ENCODE data around the gene SLC35E2B.
"Not testable (repeated sequence)": the region's sequence is repeated elsewhere in the genome, so short reads cannot be mapped to it uniquely, and the experiment has no call there.

The SLC35E2B gene

GRCh38 chr1:1724035-1724864 is 31.7 kb upstream of the SLC35E2B start, which contains the start of gene CDK11A:
CDK11A (minus strand) TSS chr1:1724357; CDS start chr1:1722818, 1,539 bp downstream.
- DNase-seq (ENCODE audit: low read depth), result peak; percentile 99
- TF ChIP-seq POLR2A (IDR thresholded peaks at IDR 0.05; ENCODE audit: extremely low read depth, insufficient read length), result peak; percentile 29
- TF ChIP-seq MAX (IDR thresholded peaks at IDR 0.05; ENCODE audit: low read depth, low read length), result peak; percentile 47
- TF ChIP-seq MYC (IDR thresholded peaks at IDR 0.05; ENCODE audit: low read depth, low read length), result peak; percentile 45; the same call in 1 of the 2 replicates

GRCh38 chr1:1721201-1721600 is 28.6 kb upstream of the SLC35E2B start:
- no peak for TF ChIP-seq CTCF (IDR thresholded peaks at IDR 0.05; ENCODE audit: low read depth, low read length)
- H3K4me3 ChIP-seq (ENCODE audit: low read depth, low read length), result no peak overlapping the region
- DNase-seq (ENCODE audit: low read depth), result no peak

More at GRCh38 chr1:1724035-1724864, 31.7 kb upstream of the SLC35E2B start, which contains the start of gene CDK11A:
- H3K4me3 ChIP-seq (ENCODE audit: low read depth, low read length), result peak within 1 kb of the TSS; percentile 63

GRCh38 chr1:1715109-1715883 is 22.7 kb upstream of the SLC35E2B start:
- not testable (repeated sequence) for DNase-seq (ENCODE audit: low read depth); H3K4me3 ChIP-seq (ENCODE audit: low read depth, low read length)

- not testable (repeated sequence) for DNase-seq (ENCODE audit: low read depth); H3K4me3 ChIP-seq (ENCODE audit: low read depth, low read length)
These were observed 15.3 kb upstream of the SLC35E2B start for GRCh38 chr1:1707897-1708296.

- not testable (repeated sequence) for DNase-seq (ENCODE audit: low read depth); H3K4me3 ChIP-seq (ENCODE audit: low read depth, low read length)
These were observed 14.6 kb upstream of the SLC35E2B start for GRCh38 chr1:1707241-1707640.

- not testable (repeated sequence) for H3K4me3 ChIP-seq (ENCODE audit: low read depth, low read length)
These were observed 13.0 kb upstream of the SLC35E2B start for GRCh38 chr1:1705623-1706022.

GRCh38 chr1:1704284-1704957 is 11.8 kb upstream of the SLC35E2B start:
- not testable (repeated sequence) for H3K4me3 ChIP-seq (ENCODE audit: low read depth, low read length); DNase-seq (ENCODE audit: low read depth)

More at GRCh38 chr1:1705623-1706022, 13.0 kb upstream of the SLC35E2B start:
- not testable (repeated sequence) for DNase-seq (ENCODE audit: low read depth)

GRCh38 chr1:1703796-1704195 is 11.2 kb upstream of the SLC35E2B start:
- no peak overlapping the region for H3K4me3 ChIP-seq (ENCODE audit: low read depth, low read length)
- TF ChIP-seq POLR2A (IDR thresholded peaks at IDR 0.05; ENCODE audit: extremely low read depth, insufficient read length), result no peak
- no peak for TF ChIP-seq MYC (IDR thresholded peaks at IDR 0.05; ENCODE audit: low read depth, low read length)
- TF ChIP-seq CTCF (IDR thresholded peaks at IDR 0.05; ENCODE audit: low read depth, low read length), result no peak
- TF ChIP-seq MAX (IDR thresholded peaks at IDR 0.05; ENCODE audit: low read depth, low read length), result no peak
- no peak for DNase-seq (ENCODE audit: low read depth)

GRCh38 chr1:1702506-1702905 is 9.9 kb upstream of the SLC35E2B start:
- DNase-seq (ENCODE audit: low read depth); H3K4me3 ChIP-seq (ENCODE audit: low read depth, low read length): not testable (repeated sequence)

GRCh38 chr1:1700557-1700956 is 8.0 kb upstream of the SLC35E2B start:
- not testable (repeated sequence) for DNase-seq (ENCODE audit: low read depth); H3K4me3 ChIP-seq (ENCODE audit: low read depth, low read length)

- DNase-seq (ENCODE audit: low read depth); H3K4me3 ChIP-seq (ENCODE audit: low read depth, low read length): not testable (repeated sequence)
These were observed 7.5 kb upstream of the SLC35E2B start for GRCh38 chr1:1700067-1700466.

- H3K4me3 ChIP-seq (ENCODE audit: low read depth, low read length); DNase-seq (ENCODE audit: low read depth): not testable (repeated sequence)
These were observed 6.5 kb upstream of the SLC35E2B start for GRCh38 chr1:1699061-1699460.

- not testable (repeated sequence) for H3K4me3 ChIP-seq (ENCODE audit: low read depth, low read length); DNase-seq (ENCODE audit: low read depth)
These were observed 5.0 kb upstream of the SLC35E2B start for GRCh38 chr1:1697358-1698183.

All from NB4 (cell line).